AG10803 (cell line): Measurements from ENCODE around the gene CTCFL.
"Not testable (repeated sequence)": the region's sequence is repeated elsewhere in the genome, so short reads cannot be mapped to it uniquely, and the experiment has no call there.

Source experiments
- DNase-seq: peaks from one replicate; pipeline ENCODE4 v3.0.0; 2010; ENCODE audit warnings: low read depth
- H3K4me3 ChIP-seq: 2 replicates; pipeline ENCODE4 v1.5.1; 2011; ENCODE audit warnings: mild to moderate bottlenecking, low read length, control low read depth
- TF ChIP-seq, protein P1 (sequence below): conservative IDR thresholded peaks from 2 replicates; pipeline ENCODE4 v1.5.1; 2011; ENCODE audit warnings: mild to moderate bottlenecking, low read length, control low read depth, inconsistent platforms

CTCFL gene

DNA sequence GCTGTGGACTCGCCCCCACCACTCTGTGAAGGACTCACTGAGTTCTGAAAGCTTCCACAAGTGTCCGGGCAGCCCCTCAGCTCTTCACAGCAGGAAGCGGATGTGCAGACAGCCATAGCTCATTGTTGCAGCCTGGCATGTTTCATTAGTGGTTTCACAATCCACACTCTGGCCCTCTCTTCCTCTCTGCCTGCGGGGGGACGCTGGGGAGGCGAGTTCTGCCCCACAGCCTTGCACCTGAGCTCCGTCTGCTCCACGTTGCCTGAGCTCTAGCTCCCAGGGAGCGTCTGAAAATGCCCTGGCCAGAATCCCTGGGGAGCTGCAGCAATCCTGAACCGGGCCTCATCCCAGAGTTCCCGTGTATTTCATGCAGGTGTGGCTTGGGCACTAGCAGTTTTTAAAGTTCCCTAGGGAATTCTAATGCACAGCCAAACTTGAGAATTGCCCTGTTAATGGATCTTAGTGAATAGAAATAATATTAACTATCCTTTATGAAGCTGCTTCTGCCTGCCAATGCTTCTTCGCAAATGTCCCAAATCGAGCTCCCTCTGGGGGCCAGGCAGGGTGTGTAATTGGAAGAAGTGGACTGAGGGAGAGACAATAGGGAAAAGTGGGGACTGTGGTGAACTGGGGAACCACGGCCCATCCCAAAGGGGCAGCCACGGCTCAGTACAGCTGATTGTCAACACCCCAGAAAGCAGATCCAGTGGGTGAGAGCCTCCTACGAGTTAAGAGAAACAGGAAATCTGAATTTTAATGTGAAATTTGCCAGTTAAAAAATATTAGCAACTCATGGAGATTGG, 51.5 kb downstream of the CTCFL start:
- TF ChIP-seq, protein P1, sequence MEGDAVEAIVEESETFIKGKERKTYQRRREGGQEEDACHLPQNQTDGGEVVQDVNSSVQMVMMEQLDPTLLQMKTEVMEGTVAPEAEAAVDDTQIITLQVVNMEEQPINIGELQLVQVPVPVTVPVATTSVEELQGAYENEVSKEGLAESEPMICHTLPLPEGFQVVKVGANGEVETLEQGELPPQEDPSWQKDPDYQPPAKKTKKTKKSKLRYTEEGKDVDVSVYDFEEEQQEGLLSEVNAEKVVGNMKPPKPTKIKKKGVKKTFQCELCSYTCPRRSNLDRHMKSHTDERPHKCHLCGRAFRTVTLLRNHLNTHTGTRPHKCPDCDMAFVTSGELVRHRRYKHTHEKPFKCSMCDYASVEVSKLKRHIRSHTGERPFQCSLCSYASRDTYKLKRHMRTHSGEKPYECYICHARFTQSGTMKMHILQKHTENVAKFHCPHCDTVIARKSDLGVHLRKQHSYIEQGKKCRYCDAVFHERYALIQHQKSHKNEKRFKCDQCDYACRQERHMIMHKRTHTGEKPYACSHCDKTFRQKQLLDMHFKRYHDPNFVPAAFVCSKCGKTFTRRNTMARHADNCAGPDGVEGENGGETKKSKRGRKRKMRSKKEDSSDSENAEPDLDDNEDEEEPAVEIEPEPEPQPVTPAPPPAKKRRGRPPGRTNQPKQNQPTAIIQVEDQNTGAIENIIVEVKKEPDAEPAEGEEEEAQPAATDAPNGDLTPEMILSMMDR, result 0 out of 2 replicates have a peak, but pooled peaks have one; percentile 8
- DNase-seq, result no peak
- H3K4me3 ChIP-seq, result no peak overlapping the region

DNA sequence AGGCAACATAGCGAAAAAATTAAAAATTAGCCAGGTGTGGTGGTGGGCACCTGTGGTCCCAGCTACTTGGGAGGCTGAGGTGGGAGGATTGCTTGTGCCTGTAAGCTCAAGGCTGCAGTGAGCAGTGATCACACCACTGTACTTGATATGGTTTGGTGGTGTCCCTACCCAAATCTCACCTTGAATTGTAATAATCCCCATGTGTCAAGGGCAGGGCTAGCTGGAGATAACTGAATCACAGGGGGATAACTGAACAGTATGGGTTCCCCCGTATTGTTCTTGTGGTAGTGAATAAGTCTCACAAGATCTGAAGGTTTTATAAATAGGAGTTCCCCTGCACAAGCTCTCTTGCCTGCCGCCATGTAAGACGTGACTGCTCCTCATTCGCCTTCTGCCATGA, 52.5 kb downstream of the CTCFL start:
- not testable (repeated sequence) for H3K4me3 ChIP-seq, DNase-seq

DNA sequence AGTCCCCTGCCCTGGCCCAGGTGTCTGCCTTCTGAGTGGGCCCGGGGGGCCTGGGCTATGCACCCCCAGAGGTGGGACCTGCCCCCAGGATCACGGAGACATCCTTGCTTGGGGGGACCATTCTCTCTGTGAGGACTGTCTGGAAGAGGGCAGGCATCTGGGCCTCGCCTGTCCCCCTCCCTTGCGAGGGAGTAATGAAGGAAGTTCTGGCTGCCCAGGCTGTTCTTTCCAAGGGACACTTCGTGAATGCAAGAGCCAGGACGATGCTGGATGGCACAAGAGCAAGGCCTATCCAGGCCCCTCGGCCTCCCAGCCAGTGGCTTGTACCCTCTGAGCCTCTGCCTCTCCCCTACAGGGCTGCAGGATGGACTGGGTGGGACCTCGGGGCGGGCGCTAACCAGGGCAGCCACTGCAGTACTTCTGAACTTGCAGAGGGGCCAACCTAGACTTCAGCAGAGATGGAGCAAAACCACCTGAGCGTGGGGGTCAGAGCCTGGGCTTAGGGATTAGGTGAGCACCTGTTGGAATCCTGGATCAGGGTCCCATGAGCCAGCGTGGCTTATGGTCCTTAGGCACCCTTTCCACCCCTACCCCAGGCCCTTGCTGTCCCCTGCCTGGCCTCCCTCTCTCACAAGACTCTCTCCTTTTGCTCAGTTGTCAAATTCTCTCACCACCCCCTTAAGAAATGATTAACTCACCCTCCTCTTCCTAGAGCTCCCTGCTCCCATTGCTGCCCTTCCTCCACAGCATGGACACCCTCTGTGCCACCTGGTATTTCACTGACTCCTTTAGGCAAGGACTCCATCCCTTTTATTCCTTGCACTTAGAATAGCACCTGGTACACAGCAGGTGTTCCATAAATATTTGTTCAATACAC, 53.2 kb downstream of the CTCFL start:
- no peak overlapping the region for H3K4me3 ChIP-seq
- TF ChIP-seq, protein P1, result no peak
- no peak for DNase-seq

DNA sequence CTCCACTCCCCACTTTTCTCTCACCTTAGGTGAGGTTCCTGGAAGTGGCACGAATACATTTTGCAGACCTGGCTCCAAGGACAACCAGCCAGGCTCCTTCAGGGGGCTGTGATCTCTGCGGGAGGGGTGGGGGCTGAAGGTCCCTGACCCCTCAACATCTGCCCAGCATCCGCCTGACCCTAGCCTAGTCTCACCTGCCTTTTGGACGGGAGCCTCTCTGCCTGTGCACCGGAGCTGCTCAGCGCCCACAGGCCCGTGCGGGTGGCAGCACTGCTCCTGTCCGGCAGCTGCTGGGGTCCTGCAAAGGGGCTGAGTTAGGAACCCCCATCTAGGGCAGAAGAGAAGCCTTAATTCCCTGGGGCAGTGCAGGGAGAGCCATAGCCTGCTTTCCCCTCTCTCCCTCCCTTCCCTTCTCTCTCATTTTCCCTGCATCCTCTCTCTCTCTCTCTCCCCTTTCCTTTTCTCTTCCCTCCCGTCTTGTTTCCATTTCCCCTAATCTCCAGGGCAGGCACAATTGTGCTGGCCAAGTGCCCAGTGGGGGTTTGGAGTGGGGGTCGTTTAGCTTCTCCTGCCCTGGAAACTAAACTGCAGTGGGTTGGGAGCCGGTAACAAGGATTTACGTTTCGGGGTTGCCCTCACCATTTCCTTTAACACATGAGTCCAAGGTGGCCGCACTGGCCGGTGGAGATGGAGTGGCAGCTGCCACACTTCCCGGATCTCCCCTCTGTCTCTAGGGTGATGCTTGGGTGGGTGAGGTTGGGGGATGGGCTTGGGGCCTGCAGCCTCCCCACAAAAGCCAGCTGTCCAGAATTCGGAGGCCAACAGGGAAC, 54.1 kb downstream of the CTCFL start:
- no peak overlapping the region for H3K4me3 ChIP-seq
- no peak for DNase-seq
- TF ChIP-seq, protein P1, result no peak

DNA sequence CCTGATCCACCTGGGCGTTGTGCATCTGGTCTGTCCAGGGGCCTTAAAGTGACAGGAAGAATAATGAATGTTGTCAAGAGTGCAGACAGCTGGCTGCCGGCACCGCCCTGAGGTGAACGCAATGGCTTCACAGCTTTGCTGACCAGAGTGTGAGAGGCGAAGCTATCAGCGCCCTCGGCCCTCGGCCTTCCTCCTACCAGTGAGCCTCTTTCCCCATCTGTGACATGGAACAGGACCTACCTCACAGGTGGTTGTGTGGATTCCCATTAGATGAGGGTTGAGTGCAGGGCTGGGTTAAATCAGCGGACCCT, 54.8 kb downstream of the CTCFL start:
- no peak overlapping the region for H3K4me3 ChIP-seq
- no peak for DNase-seq
- TF ChIP-seq, protein P1, result no peak

DNA sequence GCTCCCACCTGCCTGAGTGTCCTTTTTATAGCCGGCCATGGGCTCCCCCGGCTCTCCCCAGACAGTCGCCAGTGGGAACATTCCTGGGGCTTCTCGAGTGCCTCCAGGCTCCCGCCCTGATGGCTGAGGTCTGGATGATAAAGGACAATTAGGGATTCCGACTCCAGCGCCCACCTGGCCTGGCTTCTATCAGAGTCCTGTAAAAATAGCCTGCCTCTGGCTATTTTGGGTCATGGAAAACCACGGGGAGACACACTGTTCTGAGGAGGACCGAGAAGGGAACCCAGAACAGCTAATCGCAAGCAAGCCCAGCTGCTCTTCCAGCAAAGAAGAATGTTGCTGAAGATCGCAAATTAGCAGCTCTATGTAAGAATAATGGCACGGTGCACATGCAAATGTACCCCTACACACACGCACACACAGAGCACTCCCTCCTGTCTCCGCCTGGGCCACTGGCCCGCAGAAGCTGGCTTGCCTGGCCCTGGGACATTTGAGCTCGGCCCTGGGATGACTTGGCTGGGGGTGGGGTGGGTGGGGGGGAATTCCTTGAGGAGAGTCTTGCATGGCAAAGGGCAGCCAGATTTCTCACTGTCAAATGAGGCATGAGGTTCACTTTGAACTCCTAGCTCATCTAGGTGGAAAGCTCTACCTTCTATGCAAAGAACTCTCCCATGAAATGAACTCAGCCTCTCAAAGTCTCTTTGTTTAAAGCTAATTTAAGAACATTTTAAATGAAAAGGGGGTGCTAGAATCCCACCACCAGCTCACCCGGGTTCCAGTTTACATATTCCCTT, 55.3 kb downstream of the CTCFL start:
- H3K4me3 ChIP-seq, result no peak overlapping the region
- TF ChIP-seq, protein P1, result no peak
- no peak for DNase-seq
